ENCODE results near the gene PEDS1. TPM values are rescaled to one million over a fixed set of nuclear protein-coding genes. Genes with fewer than 3 reads are reported as not detected.

PEDS1 gene
- total RNA-seq, 1 donor from 2014 or later = 9.5 TPM

DNA sequence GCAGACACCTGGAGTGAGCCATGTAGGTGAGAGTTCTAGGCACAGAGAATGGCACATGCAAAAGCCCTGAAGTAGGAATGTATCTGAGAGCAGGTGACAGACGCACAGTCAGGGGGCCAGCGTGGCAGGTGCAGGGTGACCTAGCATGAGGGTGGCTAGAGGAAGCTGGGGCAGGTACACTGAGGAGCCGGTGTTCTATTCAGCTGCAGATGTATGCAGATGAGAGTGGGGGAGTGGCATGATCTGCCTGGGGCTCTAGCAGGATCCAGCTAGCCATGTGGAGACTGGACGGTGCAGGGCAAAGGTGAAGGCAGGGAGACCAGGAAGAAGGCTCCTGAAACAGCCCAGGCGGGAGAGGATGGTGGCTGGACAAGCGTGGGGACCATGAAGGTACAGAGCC is 10.7 kb downstream of the PEDS1 start:
- Histone ChIP-seq H3K9ac (no peak overlapping the region), H3K4me1 (peaks cover 11% of the 10 kb centered on the region), H3K4me2 (no peak overlapping the region), H3K9me3 (ENCODE audit: low read depth) (no peaks in the 10 kb centered on the region), H3K4me3 (no peak overlapping the region), H3K27ac (no peak overlapping the region), H3F3A (ENCODE audit: low read depth) (no peaks in the 10 kb centered on the region), H3K27me3 (no peaks in the 10 kb centered on the region), H3K36me3 (no peaks in the 10 kb centered on the region), H4K20me1 (ENCODE audit: low read depth) (peaks cover 51% of the 10 kb centered on the region), H2AFZ (replicated peaks) (no peak overlapping the region), H3K79me2 (ENCODE audit: low read depth) (peaks cover 25% of the 10 kb centered on the region)
- H3K4me1 Mint-ChIP-seq = peaks cover 28% of the 10 kb centered on the region
- no peak for DNase-seq (ENCODE audit: low spot score)
- H3K4me3 Mint-ChIP-seq = no peak overlapping the region
- no peak for TF ChIP-seq EZH2phosphoT487 (IDR thresholded peaks at IDR 0.05)
- no peak for TF ChIP-seq EZH2 (IDR thresholded peaks at IDR 0.05)
- TF ChIP-seq, protein P1, sequence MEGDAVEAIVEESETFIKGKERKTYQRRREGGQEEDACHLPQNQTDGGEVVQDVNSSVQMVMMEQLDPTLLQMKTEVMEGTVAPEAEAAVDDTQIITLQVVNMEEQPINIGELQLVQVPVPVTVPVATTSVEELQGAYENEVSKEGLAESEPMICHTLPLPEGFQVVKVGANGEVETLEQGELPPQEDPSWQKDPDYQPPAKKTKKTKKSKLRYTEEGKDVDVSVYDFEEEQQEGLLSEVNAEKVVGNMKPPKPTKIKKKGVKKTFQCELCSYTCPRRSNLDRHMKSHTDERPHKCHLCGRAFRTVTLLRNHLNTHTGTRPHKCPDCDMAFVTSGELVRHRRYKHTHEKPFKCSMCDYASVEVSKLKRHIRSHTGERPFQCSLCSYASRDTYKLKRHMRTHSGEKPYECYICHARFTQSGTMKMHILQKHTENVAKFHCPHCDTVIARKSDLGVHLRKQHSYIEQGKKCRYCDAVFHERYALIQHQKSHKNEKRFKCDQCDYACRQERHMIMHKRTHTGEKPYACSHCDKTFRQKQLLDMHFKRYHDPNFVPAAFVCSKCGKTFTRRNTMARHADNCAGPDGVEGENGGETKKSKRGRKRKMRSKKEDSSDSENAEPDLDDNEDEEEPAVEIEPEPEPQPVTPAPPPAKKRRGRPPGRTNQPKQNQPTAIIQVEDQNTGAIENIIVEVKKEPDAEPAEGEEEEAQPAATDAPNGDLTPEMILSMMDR (IDR thresholded peaks at IDR 0.05) = no peak
- H3K36me3 Mint-ChIP-seq = peaks cover 27% of the 10 kb centered on the region
- H3K27me3 Mint-ChIP-seq (ENCODE audit: insufficient read depth, low read depth) = peaks cover 11% of the 10 kb centered on the region
- H3K9me3 Mint-ChIP-seq = no peaks in the 10 kb centered on the region
- H3K27ac Mint-ChIP-seq = no peak overlapping the region

DNA sequence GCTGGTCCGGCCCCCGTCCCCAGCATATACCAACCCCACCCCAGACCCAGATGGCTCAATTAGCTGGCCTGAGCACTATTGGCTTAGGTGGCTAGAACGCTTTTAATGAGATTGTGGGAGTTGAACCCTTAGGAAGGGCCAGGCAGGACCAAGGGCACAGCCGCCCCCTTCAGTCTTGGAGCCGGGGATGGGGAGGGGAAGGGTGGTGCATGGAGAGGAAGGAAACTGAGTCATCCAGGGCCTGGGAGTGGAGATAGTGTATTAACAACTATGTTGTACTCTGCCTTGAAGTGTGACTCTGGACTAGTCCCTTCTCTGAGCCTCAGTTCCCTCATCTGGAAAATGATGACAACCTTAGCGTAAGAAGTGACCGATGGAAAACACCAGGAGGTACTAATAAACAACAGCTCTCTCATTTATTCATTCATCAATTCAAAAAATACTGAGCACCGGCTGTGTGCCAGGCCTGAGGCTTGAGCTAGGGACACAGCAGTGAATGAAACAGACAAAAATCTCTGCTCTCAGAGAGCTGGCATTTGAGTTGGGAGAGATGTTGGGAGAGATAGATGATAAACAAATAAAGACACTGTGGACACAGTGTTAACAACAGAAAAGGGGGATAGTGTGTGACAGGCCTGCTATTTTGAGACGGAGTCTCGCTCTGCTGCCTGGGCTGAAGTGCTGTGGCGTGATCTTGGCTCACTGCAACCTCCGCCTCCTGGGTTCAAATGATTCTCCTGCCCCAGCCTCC is 11.5 kb downstream of the PEDS1 start:
- H4K20me1 ChIP-seq (ENCODE audit: low read depth) = peaks cover 50% of the 10 kb centered on the region
- no peak for TF ChIP-seq EZH2phosphoT487 (IDR thresholded peaks at IDR 0.05)
- no peak for TF ChIP-seq EZH2 (IDR thresholded peaks at IDR 0.05)
- TF ChIP-seq, protein P1 (IDR thresholded peaks at IDR 0.05) = no peak
- Mint-ChIP-seq H3K4me3 (no peak overlapping the region), H3K36me3 (peaks cover 29% of the 10 kb centered on the region), H3K9me3 (no peaks in the 10 kb centered on the region), H3K4me1 (peaks cover 20% of the 10 kb centered on the region), H3K27me3 (ENCODE audit: insufficient read depth, low read depth) (peaks cover 12% of the 10 kb centered on the region), H3K27ac (no peak overlapping the region)
- peaks cover 19% of the 10 kb centered on the region for H3K79me2 ChIP-seq (ENCODE audit: low read depth)
- H3K4me1 ChIP-seq = peaks cover 4% of the 10 kb centered on the region
- no peak for DNase-seq (ENCODE audit: low spot score)
- no peaks in the 10 kb centered on the region for H3K27me3 ChIP-seq
- no peak overlapping the region for H2AFZ ChIP-seq (replicated peaks)
- no peaks in the 10 kb centered on the region for H3F3A ChIP-seq (ENCODE audit: low read depth)
- no peak overlapping the region for H3K4me3 ChIP-seq
- no peaks in the 10 kb centered on the region for H3K9me3 ChIP-seq (ENCODE audit: low read depth)
- H3K4me2 ChIP-seq = no peak overlapping the region
- no peak overlapping the region for H3K9ac ChIP-seq
- H3K27ac ChIP-seq = no peak overlapping the region
- H3K36me3 ChIP-seq = no peaks in the 10 kb centered on the region

DNA sequence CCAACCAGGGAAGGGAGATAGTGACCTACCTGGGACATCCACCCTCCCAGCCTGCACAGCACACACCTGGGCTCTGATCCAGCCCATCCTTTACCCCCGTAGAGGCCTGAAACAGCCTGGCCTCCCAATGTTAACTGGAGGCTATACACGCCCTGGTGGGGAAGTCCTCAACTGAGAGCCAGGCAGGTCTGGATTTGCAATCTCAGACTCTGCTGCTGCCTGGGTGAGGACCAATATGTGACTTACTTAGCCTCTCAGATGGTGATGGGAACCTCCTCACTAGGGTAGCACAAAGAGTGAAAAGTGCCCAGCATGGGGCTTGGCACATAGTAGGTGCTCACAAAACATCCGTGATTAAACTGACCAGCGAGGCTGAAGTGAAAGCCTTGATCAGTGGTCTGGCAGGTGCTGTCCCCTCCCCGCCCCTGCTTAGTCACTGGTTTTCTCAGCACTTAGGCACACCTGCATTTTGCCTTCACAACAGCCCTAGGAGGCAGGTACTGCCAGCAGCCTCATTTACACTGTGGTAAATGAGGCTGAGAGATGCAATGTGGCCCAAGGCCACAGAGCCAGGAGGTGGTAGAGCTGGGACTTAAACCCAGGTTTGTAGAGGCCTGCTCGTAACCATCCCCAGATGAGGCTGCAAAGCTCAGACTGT is 12.4 kb downstream of the PEDS1 start:
- H3K4me1 Mint-ChIP-seq = peaks cover 14% of the 10 kb centered on the region
- Histone ChIP-seq H3K79me2 (ENCODE audit: low read depth) (peaks cover 12% of the 10 kb centered on the region), H3K27ac (no peak overlapping the region), H3K36me3 (no peaks in the 10 kb centered on the region), H3K27me3 (no peaks in the 10 kb centered on the region), H3K4me1 (no peaks in the 10 kb centered on the region), H4K20me1 (ENCODE audit: low read depth) (peaks cover 47% of the 10 kb centered on the region), H3K4me3 (no peak overlapping the region), H3K9ac (no peak overlapping the region), H3K9me3 (ENCODE audit: low read depth) (no peaks in the 10 kb centered on the region), H3F3A (ENCODE audit: low read depth) (no peaks in the 10 kb centered on the region), H2AFZ (replicated peaks) (no peak overlapping the region), H3K4me2 (no peak overlapping the region)
- H3K27me3 Mint-ChIP-seq (ENCODE audit: insufficient read depth, low read depth) = peaks cover 8% of the 10 kb centered on the region
- peaks cover 28% of the 10 kb centered on the region for H3K36me3 Mint-ChIP-seq
- no peak for DNase-seq (ENCODE audit: low spot score)
- H3K27ac Mint-ChIP-seq = no peak overlapping the region
- TF ChIP-seq EZH2phosphoT487 (IDR thresholded peaks at IDR 0.05) (no peak), EZH2 (IDR thresholded peaks at IDR 0.05) (no peak)
- TF ChIP-seq, protein P1 (IDR thresholded peaks at IDR 0.05) = no peak
- no peak overlapping the region for H3K4me3 Mint-ChIP-seq
- no peaks in the 10 kb centered on the region for H3K9me3 Mint-ChIP-seq
